ENCODE results near the gene B3GNT5.

GRCh38 chr3:183307749-183308148 is 54.7 kb downstream of the B3GNT5 start:
- TF ChIP-seq CTCF (IDR thresholded peaks at IDR 0.05; ENCODE audit: low read depth, low read length) (no peak), EZH2phosphoT487 (IDR thresholded peaks at IDR 0.05; ENCODE audit: low read depth) (no peak)

Measured in OCI-LY3 (cell line).